ENCODE results near the gene TP73. TPM values are rescaled to one million over a fixed set of nuclear protein-coding genes. Genes with fewer than 3 reads are reported as not detected.

Gene TP73
- total and polyA plus RNA-seq, 2 donors from 2014 or later, result 0.54 TPM; not detected in 1

GRCh38 chr1:3670823-3671265, 18.5 kb downstream of the TP73 start:
- no peak overlapping the region for H3K27ac ChIP-seq (ENCODE audit: low read depth in 2 of 2, low read length in 2 of 2)
- FAIRE-seq (no peak), DNase-seq (peak in 2 of 5 donors; percentile 53 to 73)
- H3K36me3 ChIP-seq (ENCODE audit: control insufficient read depth in 2 of 3, insufficient read depth in 3 of 3, low read length in 3 of 3), result no peaks in the 10 kb centered on the region
- H3K9ac ChIP-seq (ENCODE audit: low read length in 3 of 3), result no peak overlapping the region
- no peaks in the 10 kb centered on the region for H3K27me3 ChIP-seq (ENCODE audit: control insufficient read depth, insufficient read depth, low read length)
- H3K9me3 ChIP-seq (ENCODE audit: control insufficient read depth in 2 of 3, insufficient read depth in 1 of 3, low read length in 3 of 3), result no peaks in the 10 kb centered on the region
- TF ChIP-seq CTCF (IDR thresholded peaks at IDR 0.05; ENCODE audit: borderline replicate concordance, extremely low read depth, insufficient read depth), result no peak
- H3K4me1 ChIP-seq (ENCODE audit: control insufficient read depth in 2 of 3, insufficient read depth in 2 of 3, low read depth in 1 of 3, low read length in 3 of 3), result peaks cover 0 to 5% (median 0%) of the 10 kb centered on the region in 3 donors
- H3K4me3 ChIP-seq (ENCODE audit: low read length in 3 of 3), result no peak overlapping the region
- intact Hi-C loops (cut with DNase I), result no loop called here

- Histone ChIP-seq H3K4me1 (ENCODE audit: control insufficient read depth in 2 of 3, insufficient read depth in 2 of 3, low read depth in 1 of 3, low read length in 3 of 3) (peaks cover 0 to 5% (median 0%) of the 10 kb centered on the region in 3 donors), H3K9ac (ENCODE audit: low read length in 3 of 3) (no peak overlapping the region), H3K4me3 (ENCODE audit: low read length in 3 of 3) (no peak overlapping the region), H3K36me3 (ENCODE audit: control insufficient read depth in 2 of 3, insufficient read depth in 3 of 3, low read length in 3 of 3) (no peaks in the 10 kb centered on the region), H3K27me3 (ENCODE audit: control insufficient read depth, insufficient read depth, low read length) (no peaks in the 10 kb centered on the region), H3K9me3 (ENCODE audit: control insufficient read depth in 2 of 3, insufficient read depth in 1 of 3, low read length in 3 of 3) (no peaks in the 10 kb centered on the region), H3K27ac (ENCODE audit: low read depth in 2 of 2, low read length in 2 of 2) (no peak overlapping the region)
- no peak for FAIRE-seq
- intact Hi-C loops (cut with DNase I), result no loop called here
- TF ChIP-seq CTCF (IDR thresholded peaks at IDR 0.05; ENCODE audit: borderline replicate concordance, extremely low read depth, insufficient read depth), result no peak
- peak in 1 of 5 donors; percentile 73 for DNase-seq
Observed at GRCh38 chr1:3671371-3672180, 19.3 kb downstream of the TP73 start.

GRCh38 chr1:3672231-3672970, 20.1 kb downstream of the TP73 start:
- H3K36me3 ChIP-seq (ENCODE audit: control insufficient read depth in 2 of 3, insufficient read depth in 3 of 3, low read length in 3 of 3), result no peaks in the 10 kb centered on the region
- DNase-seq (peak in 1 of 5 donors; percentile 67), FAIRE-seq (no peak)
- intact Hi-C loops (cut with DNase I), result no loop called here
- peaks cover 0 to 5% (median 0%) of the 10 kb centered on the region in 3 donors for H3K4me1 ChIP-seq (ENCODE audit: control insufficient read depth in 2 of 3, insufficient read depth in 2 of 3, low read depth in 1 of 3, low read length in 3 of 3)
- H3K9me3 ChIP-seq (ENCODE audit: control insufficient read depth in 2 of 3, insufficient read depth in 1 of 3, low read length in 3 of 3), result no peaks in the 10 kb centered on the region
- no peak overlapping the region for H3K4me3 ChIP-seq (ENCODE audit: low read length in 3 of 3)
- H3K27me3 ChIP-seq (ENCODE audit: control insufficient read depth, insufficient read depth, low read length), result no peaks in the 10 kb centered on the region
- no peak for TF ChIP-seq CTCF (IDR thresholded peaks at IDR 0.05; ENCODE audit: borderline replicate concordance, extremely low read depth, insufficient read depth)
- no peak overlapping the region for H3K27ac ChIP-seq (ENCODE audit: low read depth in 2 of 2, low read length in 2 of 2)
- H3K9ac ChIP-seq (ENCODE audit: low read length in 3 of 3), result no peak overlapping the region

All from kidney (tissue), 14 donors.